GM20000 (cell line): ENCODE results near the gene NUP62.
"Not testable (repeated sequence)": the region's sequence is repeated elsewhere in the genome, so short reads cannot be mapped to it uniquely, and the experiment has no call there.

Experiments used
- DNase-seq: peaks from one replicate; pipeline ENCODE4 v3.0.0; 2012; ENCODE audit warnings: low spot score
- TF ChIP-seq, protein P1 (sequence below): IDR thresholded peaks from 2 replicates; pipeline ENCODE4 v1.5.1; 2012; ENCODE audit warnings: mild to moderate bottlenecking, control low read depth; ENCODE audit errors: extremely low read depth, missing control alignments

Gene NUP62

DNA sequence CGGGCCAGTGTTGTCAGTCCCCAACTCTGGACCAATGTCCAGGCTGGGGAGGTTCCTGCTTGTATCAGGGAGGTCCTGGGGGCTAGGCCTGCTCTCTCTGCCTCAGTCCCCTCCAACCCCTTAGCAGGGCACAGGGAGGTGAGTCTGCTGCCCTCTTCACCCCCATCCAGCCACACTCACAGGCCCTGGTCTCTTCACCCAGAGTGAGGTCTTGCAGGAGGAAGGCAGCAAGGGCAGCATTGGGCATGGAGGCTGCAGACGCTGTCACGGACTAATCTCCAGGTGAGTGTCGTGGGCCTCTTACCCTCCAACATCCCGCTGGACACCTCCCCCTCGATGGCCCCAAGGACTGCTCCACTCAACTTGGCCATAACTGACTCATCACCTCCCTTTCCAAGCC, 43.5 kb upstream of the NUP62 start:
- TF ChIP-seq, protein P1, sequence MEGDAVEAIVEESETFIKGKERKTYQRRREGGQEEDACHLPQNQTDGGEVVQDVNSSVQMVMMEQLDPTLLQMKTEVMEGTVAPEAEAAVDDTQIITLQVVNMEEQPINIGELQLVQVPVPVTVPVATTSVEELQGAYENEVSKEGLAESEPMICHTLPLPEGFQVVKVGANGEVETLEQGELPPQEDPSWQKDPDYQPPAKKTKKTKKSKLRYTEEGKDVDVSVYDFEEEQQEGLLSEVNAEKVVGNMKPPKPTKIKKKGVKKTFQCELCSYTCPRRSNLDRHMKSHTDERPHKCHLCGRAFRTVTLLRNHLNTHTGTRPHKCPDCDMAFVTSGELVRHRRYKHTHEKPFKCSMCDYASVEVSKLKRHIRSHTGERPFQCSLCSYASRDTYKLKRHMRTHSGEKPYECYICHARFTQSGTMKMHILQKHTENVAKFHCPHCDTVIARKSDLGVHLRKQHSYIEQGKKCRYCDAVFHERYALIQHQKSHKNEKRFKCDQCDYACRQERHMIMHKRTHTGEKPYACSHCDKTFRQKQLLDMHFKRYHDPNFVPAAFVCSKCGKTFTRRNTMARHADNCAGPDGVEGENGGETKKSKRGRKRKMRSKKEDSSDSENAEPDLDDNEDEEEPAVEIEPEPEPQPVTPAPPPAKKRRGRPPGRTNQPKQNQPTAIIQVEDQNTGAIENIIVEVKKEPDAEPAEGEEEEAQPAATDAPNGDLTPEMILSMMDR, result no peak
- DNase-seq, result no peak

DNA sequence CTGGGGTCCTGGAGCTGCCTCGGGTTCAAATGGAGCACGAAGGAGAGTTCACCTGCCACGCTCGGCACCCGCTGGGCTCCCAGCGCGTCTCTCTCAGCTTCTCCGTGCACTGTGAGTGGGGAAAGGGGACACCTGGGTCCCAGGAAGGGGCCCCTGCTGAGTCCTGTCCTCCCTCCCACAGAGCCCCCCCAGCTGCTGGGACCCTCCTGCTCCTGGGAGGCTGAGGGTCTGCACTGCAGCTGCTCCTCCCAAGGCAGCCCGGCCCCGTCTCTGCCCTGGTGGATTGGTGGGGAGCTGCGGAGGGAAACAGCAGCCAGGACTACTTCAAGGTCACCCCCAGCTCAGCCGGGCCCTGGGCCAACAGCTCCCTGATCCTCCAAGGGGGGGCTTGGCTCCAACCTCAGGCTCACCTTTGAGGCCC, 42.7 kb upstream of the NUP62 start:
- no peak for DNase-seq
- TF ChIP-seq, protein P1, result no peak

DNA sequence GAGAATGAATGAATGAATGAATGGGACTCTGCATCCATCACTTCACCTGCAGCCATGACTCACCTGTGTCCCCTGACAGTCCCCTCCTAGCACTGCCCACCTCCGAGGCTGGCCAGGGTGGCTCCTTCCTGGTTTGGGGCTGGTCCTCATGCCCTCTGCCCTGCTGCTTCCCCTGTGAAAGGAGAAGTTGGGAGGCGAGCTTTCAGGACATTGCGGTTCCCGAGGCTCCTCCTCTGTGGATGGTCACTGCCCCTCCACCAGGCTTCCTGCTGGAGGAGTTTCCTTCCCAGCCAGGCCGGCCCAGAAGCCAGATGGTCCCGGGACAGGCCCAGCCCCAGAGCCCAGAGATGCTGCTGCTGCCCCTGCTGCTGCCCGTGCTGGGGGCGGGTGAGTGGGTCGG, 40.1 kb upstream of the NUP62 start:
- DNase-seq, result not testable (repeated sequence)

DNA sequence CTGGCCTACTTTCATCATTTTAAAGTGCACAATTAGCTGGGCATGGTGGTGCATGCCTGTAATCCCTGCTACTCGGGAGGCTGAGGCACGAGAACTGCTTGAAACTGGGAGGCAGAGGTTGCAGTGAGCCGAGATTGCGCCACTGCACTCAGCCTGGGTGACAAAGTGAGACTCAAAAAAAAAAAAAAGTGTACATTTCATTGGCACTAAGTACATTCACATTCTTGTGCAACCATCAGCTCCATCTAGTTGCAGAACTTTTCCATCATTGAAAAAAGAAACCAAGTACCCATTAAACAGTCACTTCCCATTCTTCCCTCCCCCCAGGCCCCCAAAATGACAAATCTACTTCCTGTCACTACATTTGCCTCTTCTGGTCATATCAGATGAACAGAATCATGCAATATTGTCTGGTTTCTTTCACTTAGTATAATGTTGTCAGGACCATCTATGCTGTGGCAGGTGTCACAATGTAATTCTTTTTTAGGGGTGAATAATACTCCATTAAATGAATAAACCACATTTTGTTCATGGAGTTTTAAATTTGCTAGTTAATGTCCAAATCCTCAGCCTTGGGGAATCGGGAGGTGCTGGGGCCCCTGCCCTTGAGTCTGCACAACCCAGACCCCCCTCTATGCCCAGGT, 39.1 kb upstream of the NUP62 start:
- DNase-seq, result no peak
- TF ChIP-seq, protein P1, result no peak

DNA sequence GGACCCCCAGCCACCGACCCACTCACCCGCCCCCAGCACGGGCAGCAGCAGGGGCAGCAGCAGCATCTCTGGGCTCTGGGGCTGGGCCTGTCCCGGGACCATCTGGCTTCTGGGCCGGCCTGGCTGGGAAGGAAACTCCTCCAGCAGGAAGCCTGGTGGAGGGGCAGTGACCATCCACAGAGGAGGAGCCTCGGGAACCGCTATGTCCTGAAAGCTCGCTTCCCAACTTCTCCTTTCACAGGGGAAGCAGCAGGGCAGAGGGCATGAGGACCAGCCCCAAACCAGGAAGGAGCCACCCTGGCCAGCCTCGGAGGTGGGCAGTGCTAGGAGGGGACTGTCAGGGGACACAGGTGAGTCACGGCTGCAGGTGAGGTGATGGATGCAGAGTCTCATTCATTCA, 31.7 kb upstream of the NUP62 start, which contains the start of gene SIGLEC11:
Gene SIGLEC11 (minus strand): TSS at position 193 of the 400 bp plus-strand sequence. CDS start 91 bp downstream, at position 102.
- not testable (repeated sequence) for DNase-seq

DNA sequence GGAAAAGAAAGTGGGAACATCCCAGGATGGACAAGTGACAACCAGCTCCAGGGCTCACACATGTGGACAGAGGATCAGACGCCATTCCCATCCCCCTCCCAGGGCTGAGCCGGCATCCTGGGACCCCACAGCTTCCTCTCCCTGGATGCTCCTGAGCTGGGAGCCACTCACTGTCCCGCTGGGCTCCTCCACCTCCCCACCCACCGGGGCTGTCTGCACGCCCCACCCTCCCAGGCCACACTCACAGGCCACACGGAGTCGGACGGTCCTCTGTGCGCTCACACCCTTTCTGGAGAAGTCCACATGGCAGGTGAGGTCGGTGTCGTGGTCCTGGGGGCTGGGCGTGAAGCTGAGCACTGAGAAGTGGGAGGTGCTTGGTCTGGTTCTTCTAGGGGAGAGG, 30.6 kb upstream of the NUP62 start:
- not testable (repeated sequence) for DNase-seq

DNA sequence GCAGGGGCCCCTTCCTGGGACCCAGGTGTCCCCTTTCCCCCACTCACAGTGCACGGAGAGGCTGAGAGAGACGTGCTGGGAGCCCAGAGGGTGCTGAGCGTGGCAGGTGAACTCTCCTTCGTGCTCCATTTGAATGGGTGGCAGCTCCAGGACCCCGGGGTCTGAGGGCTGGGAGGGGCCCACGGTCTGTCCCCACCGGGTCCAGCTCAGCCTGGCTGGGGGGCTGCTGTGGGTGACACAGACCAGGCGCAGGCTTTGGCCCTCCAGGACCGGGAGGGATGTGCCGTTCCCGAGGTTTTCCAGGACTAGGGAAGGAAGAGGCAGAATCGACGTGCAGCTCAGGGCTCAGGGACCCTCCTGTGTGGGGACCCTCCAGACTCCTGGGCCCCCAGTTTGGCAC, 29.3 kb upstream of the NUP62 start:
- DNase-seq, result not testable (repeated sequence)

DNA sequence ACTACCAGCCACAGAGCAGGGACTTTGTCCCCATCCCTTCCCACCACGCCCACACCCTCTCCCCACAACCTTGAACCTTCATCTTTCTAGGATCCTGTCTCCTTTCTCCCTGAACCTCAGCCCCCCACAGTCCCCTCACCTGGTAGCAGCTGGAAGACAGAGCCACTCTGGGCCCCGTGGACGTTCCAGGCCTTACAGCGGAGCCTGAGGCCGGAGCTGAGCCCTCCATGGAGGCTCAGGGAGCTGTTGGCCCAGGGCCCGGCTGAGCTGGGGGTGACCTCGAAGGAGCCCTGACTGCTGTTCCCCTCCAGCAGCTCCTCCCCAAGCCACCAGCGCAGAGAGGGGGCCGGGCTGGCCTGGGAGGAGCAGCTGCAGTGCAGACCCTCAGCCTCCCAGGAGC, 28.8 kb upstream of the NUP62 start:
- not testable (repeated sequence) for DNase-seq

DNA sequence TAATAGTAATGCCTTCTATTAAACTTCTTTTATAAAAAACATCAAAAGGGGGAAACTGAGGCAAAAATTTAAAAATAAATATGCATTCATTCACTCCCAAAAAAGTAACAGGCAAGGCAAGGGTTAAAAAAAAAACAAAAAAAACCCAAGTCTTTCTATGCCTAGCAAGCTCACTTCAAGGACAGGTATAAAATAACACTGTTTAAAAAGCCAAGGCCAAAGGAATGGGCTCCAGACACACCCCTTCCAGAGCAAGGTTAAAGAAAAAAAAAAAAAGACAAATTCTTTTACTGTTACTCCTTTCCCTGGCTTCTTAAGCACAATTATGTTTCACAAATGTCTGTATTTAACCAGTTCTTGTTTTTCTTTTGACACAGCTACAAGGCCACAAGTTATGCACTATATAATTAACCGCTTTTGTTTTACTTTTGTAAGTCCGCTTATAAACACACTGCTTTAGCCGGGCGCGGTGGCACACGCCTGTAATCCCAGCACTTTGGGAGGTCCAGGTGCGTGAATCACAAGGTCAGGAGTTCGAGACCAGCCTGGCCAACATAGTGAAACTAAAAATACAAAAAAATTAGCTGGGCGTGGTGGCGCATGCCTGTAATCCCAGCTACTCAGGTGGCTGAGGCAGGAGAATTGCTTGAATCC, 28.1 kb upstream of the NUP62 start:
- DNase-seq, result no peak
- TF ChIP-seq, protein P1, result no peak

DNA sequence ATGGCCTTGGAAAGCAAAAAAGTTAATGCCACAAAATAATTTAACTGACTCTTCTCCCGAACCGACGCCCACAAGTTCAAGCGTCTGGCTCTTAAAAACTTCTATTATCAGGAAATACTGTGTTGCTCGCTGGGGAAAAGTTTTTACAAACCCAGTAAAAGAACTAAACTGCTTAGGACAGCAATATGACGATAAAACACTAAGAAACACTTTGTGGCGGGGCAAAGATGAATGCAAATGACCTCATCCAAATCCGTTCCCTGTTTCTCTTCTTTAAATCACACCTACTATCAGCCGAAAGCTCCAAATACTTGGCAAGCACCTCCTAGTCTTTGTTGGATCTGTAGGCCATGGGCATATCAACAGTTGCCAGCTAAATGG, 26.8 kb upstream of the NUP62 start:
- TF ChIP-seq, protein P1, result no peak

More for the DNA sequence above, 26.8 kb upstream of the NUP62 start:
- DNase-seq, result no peak
